SK-N-SH treated with all-trans-retinoic acid at 6 μM for 48 hours (cell line): Measurements from ENCODE around the gene C1orf159.

Experiments used
- ATAC-seq: fragments of 200-7000 bp; cut with Tn5 transposase; 3 replicates; pipeline ENCODE4 v1.9.1; 2020; ENCODE audit warnings: mild to moderate bottlenecking, moderate library complexity
- ARNTL ChIP-seq: fragments of 450-650 bp; formaldehyde crosslinking; IDR thresholded peaks from 2 replicates; pipeline ENCODE4 v1.5.0; 2020; ENCODE audit warnings: low read depth, mild to moderate bottlenecking, moderate library complexity, borderline replicate concordance
- CSDC2 ChIP-seq: fragments of 250-450 bp; sonication (Bioruptor Pico); IDR thresholded peaks from 2 replicates; pipeline ENCODE4 v1.5.0; 2020; ENCODE audit warnings: mild to moderate bottlenecking, moderate library complexity
- ESRRG ChIP-seq: fragments of 250-450 bp; sonication (Bioruptor Pico); IDR thresholded peaks from 2 replicates; pipeline ENCODE4 v1.6.1; 2021; ENCODE audit warnings: mild to moderate bottlenecking
- GLIS3 ChIP-seq: fragments of 250-450 bp; sonication (Bioruptor Pico); IDR thresholded peaks from 2 replicates; pipeline ENCODE4 v1.5.0; 2020; ENCODE audit warnings: mild to moderate bottlenecking, moderate library complexity
- ISL1 ChIP-seq: fragments of 250-450 bp; sonication (Bioruptor Pico); IDR thresholded peaks from 2 replicates; pipeline ENCODE4 v2.1.2; 2022; ENCODE audit warnings: mild to moderate bottlenecking, moderate library complexity
- OSR1 ChIP-seq: fragments of 250-450 bp; sonication (Bioruptor Pico); IDR thresholded peaks from 2 replicates; pipeline ENCODE4 v1.8.0; 2022; ENCODE audit warnings: moderate library complexity, mild to moderate bottlenecking, inconsistent platforms
- PPARA ChIP-seq: fragments of 250-450 bp; sonication (Bioruptor Pico); IDR thresholded peaks from 2 replicates; pipeline ENCODE4 v1.5.0; 2020; ENCODE audit warnings: mild to moderate bottlenecking, borderline replicate concordance
- RARB ChIP-seq: fragments of 250-450 bp; sonication (Bioruptor Pico); IDR thresholded peaks from 2 replicates; pipeline ENCODE4 v1.8.0; 2021; ENCODE audit warnings: mild to moderate bottlenecking, moderate library complexity
- SNAI2 ChIP-seq: fragments of 250-450 bp; sonication (Bioruptor Pico); IDR thresholded peaks from 2 replicates; pipeline ENCODE4 v1.5.0; 2020; ENCODE audit warnings: mild to moderate bottlenecking, moderate library complexity
- TCF4 ChIP-seq: fragments of 250-450 bp; sonication (Bioruptor Pico); IDR thresholded peaks from 2 replicates; pipeline ENCODE4 v1.8.0; 2021; ENCODE audit warnings: mild to moderate bottlenecking, moderate library complexity, borderline replicate concordance
- TOX ChIP-seq: fragments of 250-450 bp; sonication (Bioruptor Pico); IDR thresholded peaks from 2 replicates; pipeline ENCODE4 v1.8.0; 2021; ENCODE audit warnings: mild to moderate bottlenecking, moderate library complexity, borderline replicate concordance
- ZC3H10 ChIP-seq: fragments of 250-450 bp; sonication (Bioruptor Pico); IDR thresholded peaks from 2 replicates; pipeline ENCODE4 v1.5.1; 2021; ENCODE audit warnings: mild to moderate bottlenecking, moderate library complexity
- ZFP3 ChIP-seq: fragments of 250-450 bp; sonication (Bioruptor Pico); IDR thresholded peaks from 2 replicates; pipeline ENCODE4 v1.5.0; 2020; ENCODE audit warnings: mild to moderate bottlenecking, moderate library complexity
- ZFP30 ChIP-seq: fragments of 450-650 bp; formaldehyde crosslinking; IDR thresholded peaks from 2 replicates; pipeline ENCODE4 v1.5.0; 2022; ENCODE audit warnings: mild to moderate bottlenecking, moderate library complexity
- ZNF565 ChIP-seq: fragments of 450-650 bp; formaldehyde crosslinking; conservative IDR thresholded peaks from 2 replicates; pipeline ENCODE4 v1.5.0; 2020; ENCODE audit warnings: low read depth, mild to moderate bottlenecking, moderate library complexity
- ZNF70 ChIP-seq: fragments of 450-650 bp; formaldehyde crosslinking; IDR thresholded peaks from 2 replicates; pipeline ENCODE4 v1.5.0; 2020; ENCODE audit warnings: mild to moderate bottlenecking, moderate library complexity
- TF ChIP-seq, protein P1 (sequence below): fragments of 250-450 bp; sonication (Bioruptor Pico); IDR thresholded peaks from 2 replicates; pipeline ENCODE4 v1.5.0; 2020; ENCODE audit warnings: mild to moderate bottlenecking, moderate library complexity
- TF ChIP-seq, protein P2 (sequence below): fragments of 250-450 bp; sonication (Bioruptor Pico); IDR thresholded peaks from 2 replicates; pipeline ENCODE4 v1.8.0; 2021; ENCODE audit warnings: low read depth, mild to moderate bottlenecking, moderate library complexity, borderline replicate concordance
- TF ChIP-seq, protein P3 (sequence below): fragments of 250-450 bp; sonication (Bioruptor Pico); IDR thresholded peaks from 2 replicates; pipeline ENCODE4 v1.5.1; 2021; ENCODE audit warnings: mild to moderate bottlenecking, moderate library complexity
- TF ChIP-seq, protein P4 (sequence below): fragments of 250-450 bp; sonication (Bioruptor Pico); IDR thresholded peaks from 2 replicates; pipeline ENCODE4 v1.8.0; 2020; ENCODE audit warnings: mild to moderate bottlenecking, moderate library complexity, borderline replicate concordance
- TF ChIP-seq, protein P5 (sequence below): fragments of 250-450 bp; sonication (Bioruptor Pico); IDR thresholded peaks from 2 replicates; pipeline ENCODE4 v1.5.1; 2020; ENCODE audit warnings: low read depth, mild to moderate bottlenecking, moderate library complexity

C1orf159 gene

DNA sequence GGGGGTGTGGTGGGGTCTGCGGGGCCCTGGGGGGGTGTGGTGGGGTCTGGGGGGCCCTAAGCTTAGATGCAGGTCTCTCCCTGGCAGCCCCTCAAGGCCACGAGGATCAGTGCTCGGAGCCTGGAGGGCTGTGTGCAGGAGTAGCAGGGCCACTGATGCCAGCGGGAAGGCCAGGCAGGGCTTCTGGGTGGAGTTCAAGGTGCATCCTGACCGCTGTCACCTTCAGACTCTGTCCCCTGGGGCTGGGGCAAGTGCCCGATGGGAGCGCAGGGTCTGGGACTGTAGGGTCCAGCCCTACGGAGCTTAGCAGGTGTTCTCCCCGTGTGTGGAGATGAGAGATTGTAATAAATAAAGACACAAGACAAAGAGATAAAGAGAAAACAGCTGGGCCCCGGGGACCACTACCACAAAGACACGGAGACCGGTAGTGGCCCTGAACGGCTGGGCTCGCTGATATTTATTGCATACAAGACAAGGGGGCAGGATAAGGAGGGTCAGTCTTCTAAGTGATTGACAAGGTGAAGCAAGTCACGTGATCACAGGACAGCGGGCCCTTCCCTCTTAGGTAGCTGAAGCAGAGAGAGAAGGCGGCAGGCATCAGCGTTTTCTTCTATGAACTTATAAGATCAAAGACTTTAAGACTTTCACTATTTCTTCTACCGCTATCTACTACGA is 50.5 kb downstream of the C1orf159 start:
- ATAC-seq: no peak
- no peak for TF ChIP-seq TCF4 (CRISPR knock-in tag)
- no peak for TF ChIP-seq ZFP30 (CRISPR knock-in tag)
- TF ChIP-seq, all 23 proteins: peak for 0

DNA sequence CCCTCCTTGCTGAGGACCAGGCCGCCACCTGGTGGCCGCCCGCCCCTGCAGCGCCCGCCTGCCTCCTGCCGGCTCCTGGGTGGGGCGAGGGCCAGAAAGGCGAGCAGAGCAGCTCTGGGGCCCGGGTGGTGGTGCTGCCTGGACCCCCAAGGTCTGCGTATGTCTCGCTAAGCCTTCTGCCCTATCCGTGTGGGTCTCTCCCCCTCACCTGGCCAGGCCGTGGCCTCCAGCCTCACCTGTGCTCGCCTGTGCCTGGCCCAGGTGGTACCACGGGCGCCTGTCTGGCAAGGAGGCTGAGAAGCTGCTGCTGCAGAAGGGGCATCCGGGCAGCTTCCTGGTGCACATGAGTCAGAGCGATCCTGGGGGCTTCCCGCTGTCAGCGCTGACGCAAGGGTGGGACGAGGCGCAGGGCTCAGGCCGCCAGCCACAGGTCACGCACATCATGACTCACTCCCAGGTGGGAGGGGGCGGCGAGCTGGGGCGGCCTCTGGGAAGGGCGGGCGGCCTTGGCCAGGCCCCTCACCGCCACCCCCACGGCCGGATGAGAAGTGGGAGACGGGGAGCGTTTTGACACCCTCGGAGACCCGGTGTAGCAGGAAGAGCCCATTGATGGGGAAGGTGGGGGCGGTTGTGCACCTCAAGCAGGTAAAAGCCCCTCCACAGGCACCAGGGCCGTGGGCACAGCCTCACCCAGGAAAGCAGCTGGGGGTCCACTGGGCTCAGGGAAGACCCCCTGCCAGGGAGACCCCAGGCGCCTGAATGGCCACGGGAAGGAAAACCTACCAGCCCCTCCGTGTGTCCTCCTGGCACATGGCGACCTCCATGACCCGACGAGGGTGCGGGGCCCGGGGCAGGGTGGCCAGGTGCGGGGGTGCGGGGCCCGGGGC is 51.7 kb downstream of the C1orf159 start:
- TF ChIP-seq, protein P1, sequence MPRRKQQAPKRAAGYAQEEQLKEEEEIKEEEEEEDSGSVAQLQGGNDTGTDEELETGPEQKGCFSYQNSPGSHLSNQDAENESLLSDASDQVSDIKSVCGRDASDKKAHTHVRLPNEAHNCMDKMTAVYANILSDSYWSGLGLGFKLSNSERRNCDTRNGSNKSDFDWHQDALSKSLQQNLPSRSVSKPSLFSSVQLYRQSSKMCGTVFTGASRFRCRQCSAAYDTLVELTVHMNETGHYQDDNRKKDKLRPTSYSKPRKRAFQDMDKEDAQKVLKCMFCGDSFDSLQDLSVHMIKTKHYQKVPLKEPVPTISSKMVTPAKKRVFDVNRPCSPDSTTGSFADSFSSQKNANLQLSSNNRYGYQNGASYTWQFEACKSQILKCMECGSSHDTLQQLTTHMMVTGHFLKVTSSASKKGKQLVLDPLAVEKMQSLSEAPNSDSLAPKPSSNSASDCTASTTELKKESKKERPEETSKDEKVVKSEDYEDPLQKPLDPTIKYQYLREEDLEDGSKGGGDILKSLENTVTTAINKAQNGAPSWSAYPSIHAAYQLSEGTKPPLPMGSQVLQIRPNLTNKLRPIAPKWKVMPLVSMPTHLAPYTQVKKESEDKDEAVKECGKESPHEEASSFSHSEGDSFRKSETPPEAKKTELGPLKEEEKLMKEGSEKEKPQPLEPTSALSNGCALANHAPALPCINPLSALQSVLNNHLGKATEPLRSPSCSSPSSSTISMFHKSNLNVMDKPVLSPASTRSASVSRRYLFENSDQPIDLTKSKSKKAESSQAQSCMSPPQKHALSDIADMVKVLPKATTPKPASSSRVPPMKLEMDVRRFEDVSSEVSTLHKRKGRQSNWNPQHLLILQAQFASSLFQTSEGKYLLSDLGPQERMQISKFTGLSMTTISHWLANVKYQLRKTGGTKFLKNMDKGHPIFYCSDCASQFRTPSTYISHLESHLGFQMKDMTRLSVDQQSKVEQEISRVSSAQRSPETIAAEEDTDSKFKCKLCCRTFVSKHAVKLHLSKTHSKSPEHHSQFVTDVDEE (CRISPR knock-in tag): no peak
- TF ChIP-seq PPARA (CRISPR knock-in tag) (no peak), SNAI2 (CRISPR knock-in tag) (no peak), ZC3H10 (CRISPR knock-in tag) (no peak), ZNF70 (no peak), ESRRG (no peak), ZFP30 (CRISPR knock-in tag) (no peak), GLIS3 (CRISPR knock-in tag) (no peak), OSR1 (no peak), CSDC2 (CRISPR knock-in tag) (no peak), TOX (CRISPR knock-in tag) (no peak), ZNF565 (CRISPR knock-in tag) (no peak), TCF4 (CRISPR knock-in tag) (no peak), ARNTL (CRISPR knock-in tag) (no peak), ISL1 (no peak)
- TF ChIP-seq, protein P2, sequence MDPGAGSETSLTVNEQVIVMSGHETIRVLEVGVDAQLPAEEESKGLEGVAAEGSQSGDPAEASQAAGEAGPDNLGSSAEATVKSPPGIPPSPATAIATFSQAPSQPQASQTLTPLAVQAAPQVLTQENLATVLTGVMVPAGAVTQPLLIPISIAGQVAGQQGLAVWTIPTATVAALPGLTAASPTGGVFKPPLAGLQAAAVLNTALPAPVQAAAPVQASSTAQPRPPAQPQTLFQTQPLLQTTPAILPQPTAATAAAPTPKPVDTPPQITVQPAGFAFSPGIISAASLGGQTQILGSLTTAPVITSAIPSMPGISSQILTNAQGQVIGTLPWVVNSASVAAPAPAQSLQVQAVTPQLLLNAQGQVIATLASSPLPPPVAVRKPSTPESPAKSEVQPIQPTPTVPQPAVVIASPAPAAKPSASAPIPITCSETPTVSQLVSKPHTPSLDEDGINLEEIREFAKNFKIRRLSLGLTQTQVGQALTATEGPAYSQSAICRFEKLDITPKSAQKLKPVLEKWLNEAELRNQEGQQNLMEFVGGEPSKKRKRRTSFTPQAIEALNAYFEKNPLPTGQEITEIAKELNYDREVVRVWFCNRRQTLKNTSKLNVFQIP: no peak
- TF ChIP-seq, protein P3, sequence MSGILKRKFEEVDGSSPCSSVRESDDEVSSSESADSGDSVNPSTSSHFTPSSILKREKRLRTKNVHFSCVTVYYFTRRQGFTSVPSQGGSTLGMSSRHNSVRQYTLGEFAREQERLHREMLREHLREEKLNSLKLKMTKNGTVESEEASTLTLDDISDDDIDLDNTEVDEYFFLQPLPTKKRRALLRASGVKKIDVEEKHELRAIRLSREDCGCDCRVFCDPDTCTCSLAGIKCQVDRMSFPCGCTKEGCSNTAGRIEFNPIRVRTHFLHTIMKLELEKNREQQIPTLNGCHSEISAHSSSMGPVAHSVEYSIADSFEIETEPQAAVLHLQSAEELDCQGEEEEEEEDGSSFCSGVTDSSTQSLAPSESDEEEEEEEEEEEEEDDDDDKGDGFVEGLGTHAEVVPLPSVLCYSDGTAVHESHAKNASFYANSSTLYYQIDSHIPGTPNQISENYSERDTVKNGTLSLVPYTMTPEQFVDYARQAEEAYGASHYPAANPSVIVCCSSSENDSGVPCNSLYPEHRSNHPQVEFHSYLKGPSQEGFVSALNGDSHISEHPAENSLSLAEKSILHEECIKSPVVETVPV: no peak
- TF ChIP-seq, protein P4, sequence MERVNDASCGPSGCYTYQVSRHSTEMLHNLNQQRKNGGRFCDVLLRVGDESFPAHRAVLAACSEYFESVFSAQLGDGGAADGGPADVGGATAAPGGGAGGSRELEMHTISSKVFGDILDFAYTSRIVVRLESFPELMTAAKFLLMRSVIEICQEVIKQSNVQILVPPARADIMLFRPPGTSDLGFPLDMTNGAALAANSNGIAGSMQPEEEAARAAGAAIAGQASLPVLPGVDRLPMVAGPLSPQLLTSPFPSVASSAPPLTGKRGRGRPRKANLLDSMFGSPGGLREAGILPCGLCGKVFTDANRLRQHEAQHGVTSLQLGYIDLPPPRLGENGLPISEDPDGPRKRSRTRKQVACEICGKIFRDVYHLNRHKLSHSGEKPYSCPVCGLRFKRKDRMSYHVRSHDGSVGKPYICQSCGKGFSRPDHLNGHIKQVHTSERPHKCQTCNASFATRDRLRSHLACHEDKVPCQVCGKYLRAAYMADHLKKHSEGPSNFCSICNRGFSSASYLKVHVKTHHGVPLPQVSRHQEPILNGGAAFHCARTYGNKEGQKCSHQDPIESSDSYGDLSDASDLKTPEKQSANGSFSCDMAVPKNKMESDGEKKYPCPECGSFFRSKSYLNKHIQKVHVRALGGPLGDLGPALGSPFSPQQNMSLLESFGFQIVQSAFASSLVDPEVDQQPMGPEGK (CRISPR knock-in tag): no peak
- ATAC-seq: peak; percentile 81

DNA sequence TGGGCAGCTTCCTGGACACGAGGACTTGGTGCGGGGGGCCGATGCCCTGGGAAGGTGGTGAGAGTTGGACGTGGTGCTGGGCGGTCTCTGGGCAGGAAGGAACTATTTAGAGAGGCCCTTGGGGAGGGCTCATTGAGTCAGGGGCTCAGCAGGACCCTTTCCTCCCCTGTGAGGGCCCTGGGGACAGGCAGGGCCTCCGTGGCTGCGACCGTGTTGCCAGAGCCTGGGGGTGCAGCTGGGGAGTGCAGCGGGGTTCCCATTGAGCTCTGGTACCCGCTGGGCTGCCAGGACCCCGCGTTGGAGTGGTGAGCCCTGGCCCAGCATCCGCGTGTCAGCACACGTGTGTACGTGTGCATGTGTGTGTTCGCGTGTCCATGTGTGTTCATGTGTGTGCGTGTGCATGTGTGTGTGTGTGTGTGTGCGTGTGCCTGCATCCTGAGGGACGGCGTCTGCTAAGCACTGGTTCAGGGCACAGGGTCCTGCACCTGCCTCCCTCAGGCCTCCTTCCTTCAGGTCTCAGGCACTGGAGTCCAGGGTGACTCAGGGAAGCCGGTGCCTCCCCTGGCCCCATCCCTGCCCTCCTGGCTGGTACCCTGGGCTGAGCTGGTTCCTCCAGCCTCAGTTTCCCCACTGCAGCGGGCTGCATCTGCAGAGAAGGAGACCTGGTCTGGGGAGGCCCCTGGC is 52.5 kb downstream of the C1orf159 start:
- peak; percentile 1; the same call in 2 of the 3 replicates for ATAC-seq
- TF ChIP-seq PPARA (CRISPR knock-in tag): no peak
- TF ChIP-seq, protein P5, sequence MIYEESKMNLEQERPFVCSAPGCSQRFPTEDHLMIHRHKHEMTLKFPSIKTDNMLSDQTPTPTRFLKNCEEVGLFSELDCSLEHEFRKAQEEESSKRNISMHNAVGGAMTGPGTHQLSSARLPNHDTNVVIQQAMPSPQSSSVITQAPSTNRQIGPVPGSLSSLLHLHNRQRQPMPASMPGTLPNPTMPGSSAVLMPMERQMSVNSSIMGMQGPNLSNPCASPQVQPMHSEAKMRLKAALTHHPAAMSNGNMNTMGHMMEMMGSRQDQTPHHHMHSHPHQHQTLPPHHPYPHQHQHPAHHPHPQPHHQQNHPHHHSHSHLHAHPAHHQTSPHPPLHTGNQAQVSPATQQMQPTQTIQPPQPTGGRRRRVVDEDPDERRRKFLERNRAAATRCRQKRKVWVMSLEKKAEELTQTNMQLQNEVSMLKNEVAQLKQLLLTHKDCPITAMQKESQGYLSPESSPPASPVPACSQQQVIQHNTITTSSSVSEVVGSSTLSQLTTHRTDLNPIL (CRISPR knock-in tag): no peak
- no peak for TF ChIP-seq RARB (CRISPR knock-in tag)
- TF ChIP-seq, protein P2: no peak
- no peak for TF ChIP-seq ZFP3 (CRISPR knock-in tag)
- no peak for TF ChIP-seq TOX (CRISPR knock-in tag)
- no peak for TF ChIP-seq ZC3H10 (CRISPR knock-in tag)
- TF ChIP-seq, protein P4 (CRISPR knock-in tag): no peak
- no peak for TF ChIP-seq ESRRG
- no peak for TF ChIP-seq OSR1
- no peak for TF ChIP-seq ZNF565 (CRISPR knock-in tag)
